Immature natural killer cell (primary cell): ENCODE measurements around the gene TGFB2. TPM values are rescaled to one million over a fixed set of nuclear protein-coding genes. Genes with fewer than 3 reads are reported as not detected.

ENCODE experiments used
- DNase-seq, 3 donors: peaks; one replicate each; pipeline ENCODE4 v3.0.0; 2022; ENCODE audit warnings: mixed read lengths in 1 of 3
- H3K27ac Mint-ChIP-seq, 6 donors: one replicate each; pipeline ENCODE4 v1.8.0; 2020; ENCODE audit warnings: mixed read lengths in 6 of 6, mild to moderate bottlenecking in 5 of 6, inconsistent platforms in 4 of 6, moderate library complexity in 3 of 6
- H3K27me3 Mint-ChIP-seq, 3 donors: one replicate each; pipeline ENCODE4 v1.8.0; 2020 to 2021; ENCODE audit warnings: low read depth in 3 of 3, mild to moderate bottlenecking in 3 of 3, mixed read lengths in 3 of 3, moderate library complexity in 3 of 3, inconsistent platforms in 1 of 3
- H3K36me3 Mint-ChIP-seq, 3 donors: one replicate each; pipeline ENCODE4 v1.8.0; 2020; ENCODE audit warnings: mixed read lengths in 3 of 3, inconsistent platforms in 2 of 3, mild to moderate bottlenecking in 2 of 3
- H3K4me1 Mint-ChIP-seq, 2 donors: one replicate each; pipeline ENCODE4 v1.8.0; 2020; ENCODE audit warnings: inconsistent platforms in 2 of 2, mild to moderate bottlenecking in 2 of 2, mixed read lengths in 2 of 2, moderate library complexity in 1 of 2
- H3K4me3 Mint-ChIP-seq, 5 donors: one replicate each; pipeline ENCODE4 v1.8.0; 2020; ENCODE audit warnings: mild to moderate bottlenecking in 5 of 5, mixed read lengths in 5 of 5, inconsistent platforms in 3 of 5, moderate library complexity in 3 of 5
- H3K9me3 Mint-ChIP-seq, 6 donors: one replicate each; pipeline ENCODE4 v1.8.0; 2020; ENCODE audit warnings: mild to moderate bottlenecking in 6 of 6, mixed read lengths in 6 of 6, inconsistent platforms in 4 of 6, moderate library complexity in 3 of 6
- polyA plus RNA-seq, 3 donors: library from polyadenylated mRNA; unstranded; fragments of 300-500 nt; fragmentation: Illumina TruSeq; gene quantifications; one replicate each; pipeline ENCODE4 v1.2.3, GENCODE V29; 2021

Gene TGFB2
- polyA plus RNA-seq, 3 donors from 2014 or later = 0.07 TPM; not detected in 2

DNA sequence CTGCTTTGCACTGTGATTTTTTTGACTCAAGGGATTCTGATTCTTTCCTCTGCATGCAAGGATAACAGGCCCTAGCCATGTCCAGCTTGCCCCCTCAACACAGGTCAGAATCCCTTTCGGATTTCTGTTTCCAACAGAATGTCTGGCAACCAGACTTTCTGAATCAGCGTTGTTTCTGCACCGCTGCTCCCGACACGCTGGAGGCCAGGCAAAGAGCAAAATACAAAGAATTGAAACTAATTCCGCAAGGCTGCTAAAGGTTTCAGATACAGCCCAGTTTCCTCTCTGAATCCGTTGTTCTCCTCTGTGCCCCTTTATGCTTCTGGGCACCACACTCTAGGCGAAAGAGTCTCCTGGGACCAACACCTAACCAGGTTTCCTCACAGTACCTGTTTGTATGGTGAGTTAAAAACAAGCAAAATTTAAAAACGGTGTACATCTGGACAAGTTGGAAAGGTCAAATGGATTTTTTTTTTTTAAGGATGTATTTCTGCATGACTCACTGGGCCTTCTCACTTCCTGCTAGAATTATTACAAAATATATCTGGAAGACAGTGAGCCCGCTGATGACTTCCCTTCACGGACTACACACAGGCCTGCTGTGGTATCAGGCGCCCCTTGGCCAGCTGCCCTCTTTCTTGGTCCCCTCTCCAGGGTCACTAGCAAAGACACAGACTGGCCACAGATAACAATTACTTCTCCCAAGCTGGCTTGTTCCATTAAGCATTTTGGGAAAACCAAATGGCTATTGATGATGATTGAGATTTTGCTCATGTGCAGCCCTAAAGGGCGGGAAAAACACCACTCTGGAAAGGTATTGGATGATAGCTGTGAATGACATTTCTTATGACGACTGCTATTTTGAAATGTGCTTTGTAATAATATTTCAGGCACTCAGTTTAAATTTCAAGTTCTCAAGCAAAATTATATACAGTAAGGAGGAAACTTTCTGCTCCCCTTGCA, 118.3 kb downstream of the TGFB2 start:
- peaks cover 0 to 5% (median 1%) of the 10 kb centered on the region in 3 donors for H3K27me3 Mint-ChIP-seq
- H3K4me1 Mint-ChIP-seq = no peaks in the 10 kb centered on the region
- H3K9me3 Mint-ChIP-seq = peaks cover 0 to 2% (median 0%) of the 10 kb centered on the region in 6 donors
- H3K27ac Mint-ChIP-seq = no peak overlapping the region
- no peaks in the 10 kb centered on the region for H3K36me3 Mint-ChIP-seq
- no peak for DNase-seq
- H3K4me3 Mint-ChIP-seq = no peak overlapping the region

DNA sequence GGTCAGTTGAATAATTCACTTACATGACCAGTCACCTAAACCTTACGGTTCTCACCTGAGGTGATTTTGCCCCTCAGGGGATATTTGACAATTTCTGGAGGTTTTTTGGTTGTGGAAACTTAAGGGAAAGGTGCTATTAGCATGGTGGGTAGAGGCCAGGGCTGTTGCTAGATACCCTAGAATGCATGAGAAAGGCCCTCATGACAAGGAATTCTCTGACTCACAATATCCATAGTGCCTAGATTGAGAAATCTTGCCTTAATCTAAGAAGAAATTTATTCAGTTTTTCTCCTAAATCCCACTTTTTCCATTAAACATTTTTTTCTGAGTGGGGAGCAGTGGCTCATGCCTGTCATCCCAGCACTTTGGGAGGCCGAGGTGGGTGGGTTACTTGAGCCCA, 119.7 kb downstream of the TGFB2 start:
- H3K27me3 Mint-ChIP-seq = peaks cover 0 to 5% (median 0%) of the 10 kb centered on the region in 3 donors
- H3K4me3 Mint-ChIP-seq = no peak overlapping the region
- H3K4me1 Mint-ChIP-seq = no peaks in the 10 kb centered on the region
- H3K9me3 Mint-ChIP-seq = peaks cover 0 to 4% (median 0%) of the 10 kb centered on the region in 6 donors
- H3K27ac Mint-ChIP-seq = no peak overlapping the region
- no peak for DNase-seq
- no peaks in the 10 kb centered on the region for H3K36me3 Mint-ChIP-seq

DNA sequence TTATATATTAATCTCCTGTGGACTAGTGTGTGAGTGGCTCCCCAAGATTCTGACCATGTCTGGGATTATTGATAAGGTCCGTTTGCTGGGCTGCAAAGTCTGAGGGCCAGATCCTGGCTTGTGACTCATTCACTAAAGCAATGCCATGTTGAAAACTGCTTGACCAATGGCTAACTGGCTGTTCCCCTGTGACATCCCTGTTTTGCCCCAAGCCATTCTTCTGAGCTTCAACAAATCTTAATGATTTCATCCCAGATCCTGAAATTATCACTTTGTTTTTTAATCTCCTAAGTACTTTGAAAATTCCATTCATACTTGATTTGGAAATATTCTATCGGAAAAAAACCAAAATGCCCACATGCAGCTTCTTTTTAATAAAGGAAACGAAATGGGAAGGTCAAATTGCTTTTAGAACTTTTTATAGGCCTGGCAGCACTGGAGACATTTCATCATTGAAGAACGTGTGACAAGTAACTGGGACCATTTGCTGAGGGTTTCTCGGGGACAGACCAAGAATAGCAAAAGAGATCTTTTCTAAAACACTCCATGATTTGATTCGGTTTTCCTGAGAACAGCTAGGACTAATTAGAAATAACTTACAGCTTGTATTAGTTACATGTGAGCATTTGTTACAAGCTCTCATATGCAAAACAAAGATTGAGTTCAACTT, 121.3 kb downstream of the TGFB2 start:
- no peak overlapping the region for H3K27ac Mint-ChIP-seq
- H3K27me3 Mint-ChIP-seq = peaks cover 0 to 5% (median 0%) of the 10 kb centered on the region in 3 donors
- H3K9me3 Mint-ChIP-seq = peaks cover 0 to 4% (median 0%) of the 10 kb centered on the region in 6 donors

DNA sequence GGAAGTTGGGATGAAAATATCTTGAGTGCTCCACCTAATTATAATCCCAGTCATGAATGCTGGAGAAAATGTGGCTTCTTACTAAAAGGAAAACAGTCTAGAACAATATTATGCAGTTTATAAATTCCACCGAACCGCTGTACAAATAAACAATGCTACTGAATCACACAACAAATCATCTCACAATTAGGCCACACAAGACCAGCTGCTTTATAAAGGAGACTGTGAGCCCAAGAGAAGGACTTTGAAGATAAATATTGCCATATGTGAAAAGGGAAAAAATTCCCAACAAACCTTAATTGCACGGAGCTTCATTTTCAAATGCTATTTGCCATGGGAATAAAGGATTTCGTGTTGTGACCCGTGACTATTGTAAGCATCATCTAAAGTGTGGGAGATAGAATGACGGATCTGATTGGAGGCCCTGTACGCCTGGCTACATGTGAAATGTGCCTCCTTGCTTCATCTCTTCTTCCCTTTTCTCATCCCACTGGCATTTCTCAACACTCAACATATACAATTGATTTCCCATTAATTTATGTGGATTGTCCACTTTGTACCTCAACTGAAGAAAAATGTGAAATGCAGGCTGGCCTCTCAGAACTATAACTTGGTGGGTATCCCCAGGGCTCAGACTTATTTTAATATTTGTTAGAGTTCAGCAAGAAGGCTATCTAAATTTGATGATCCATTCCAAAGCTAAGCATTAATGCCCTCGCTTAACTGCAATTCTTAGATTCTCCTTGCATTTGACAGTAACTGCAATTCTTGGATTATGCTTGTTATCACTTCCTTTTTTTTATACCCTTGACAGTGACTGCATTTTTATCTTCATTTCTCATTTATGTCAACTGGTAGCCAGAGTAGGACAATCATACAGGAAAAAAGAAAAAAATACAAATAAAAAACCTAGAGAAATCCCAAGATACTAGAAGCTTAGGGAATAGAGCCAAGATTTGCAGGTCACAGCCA, 122.3 kb downstream of the TGFB2 start:
- Mint-ChIP-seq H3K9me3 (peaks cover 0 to 4% (median 0%) of the 10 kb centered on the region in 6 donors), H3K27ac (no peak overlapping the region), H3K4me3 (no peak overlapping the region), H3K27me3 (peaks cover 0 to 5% (median 0%) of the 10 kb centered on the region in 3 donors), H3K4me1 (no peaks in the 10 kb centered on the region), H3K36me3 (no peaks in the 10 kb centered on the region)
- no peak for DNase-seq

More for the DNA sequence above, 121.3 kb downstream of the TGFB2 start:
- no peak for DNase-seq
- Mint-ChIP-seq H3K4me1 (no peaks in the 10 kb centered on the region), H3K36me3 (no peaks in the 10 kb centered on the region), H3K4me3 (no peak overlapping the region)

DNA sequence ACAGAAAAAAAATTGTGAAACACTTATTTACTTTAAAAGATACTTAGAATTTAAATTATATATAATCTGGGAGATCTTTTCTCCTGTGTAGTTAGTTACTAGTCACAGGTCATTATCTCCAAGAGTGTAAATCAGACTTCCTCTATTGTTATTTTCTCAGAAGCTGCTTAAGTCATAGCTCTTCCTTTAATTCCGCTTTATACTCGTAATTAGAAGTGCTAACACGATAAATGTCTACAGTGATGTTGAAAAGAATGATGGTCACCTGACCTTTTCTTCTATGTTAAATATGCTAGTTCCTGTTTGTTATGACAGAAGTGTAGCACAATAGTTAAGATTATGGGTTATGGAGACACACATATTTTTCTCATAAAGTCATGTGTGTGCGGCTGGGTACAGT, 123.6 kb downstream of the TGFB2 start:
- no peak for DNase-seq
- Mint-ChIP-seq H3K27me3 (peaks cover 0 to 5% (median 0%) of the 10 kb centered on the region in 3 donors), H3K27ac (no peak overlapping the region), H3K9me3 (peaks cover 0 to 4% (median 0%) of the 10 kb centered on the region in 6 donors), H3K4me1 (no peaks in the 10 kb centered on the region), H3K36me3 (no peaks in the 10 kb centered on the region), H3K4me3 (no peak overlapping the region)

DNA sequence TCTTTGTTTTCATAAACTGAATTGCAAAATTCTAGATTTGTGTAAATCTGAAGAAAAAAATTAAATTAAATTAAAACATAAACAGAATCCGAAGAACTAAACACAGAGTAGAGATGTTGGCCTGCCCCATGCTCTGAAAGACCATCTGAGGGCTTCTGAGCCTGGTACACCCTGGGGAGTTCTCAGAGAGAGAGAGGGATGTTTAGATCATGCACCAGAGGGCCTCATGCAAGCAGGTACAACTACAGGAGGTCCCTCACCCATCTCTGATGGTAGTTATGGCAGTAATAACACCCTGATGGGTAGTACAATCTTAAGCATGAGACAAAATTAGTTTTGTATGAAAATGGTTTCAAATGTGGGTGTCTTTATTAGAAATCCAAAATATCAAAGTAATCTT, 127.7 kb downstream of the TGFB2 start:
- Mint-ChIP-seq H3K27me3 (peaks cover 0 to 2% (median 0%) of the 10 kb centered on the region in 3 donors), H3K4me1 (peaks cover 0 to 5% of the 10 kb centered on the region in 2 donors), H3K4me3 (no peak overlapping the region), H3K36me3 (no peaks in the 10 kb centered on the region), H3K9me3 (peaks cover 0 to 9% (median 4%) of the 10 kb centered on the region in 6 donors), H3K27ac (no peak overlapping the region)
- no peak for DNase-seq

DNA sequence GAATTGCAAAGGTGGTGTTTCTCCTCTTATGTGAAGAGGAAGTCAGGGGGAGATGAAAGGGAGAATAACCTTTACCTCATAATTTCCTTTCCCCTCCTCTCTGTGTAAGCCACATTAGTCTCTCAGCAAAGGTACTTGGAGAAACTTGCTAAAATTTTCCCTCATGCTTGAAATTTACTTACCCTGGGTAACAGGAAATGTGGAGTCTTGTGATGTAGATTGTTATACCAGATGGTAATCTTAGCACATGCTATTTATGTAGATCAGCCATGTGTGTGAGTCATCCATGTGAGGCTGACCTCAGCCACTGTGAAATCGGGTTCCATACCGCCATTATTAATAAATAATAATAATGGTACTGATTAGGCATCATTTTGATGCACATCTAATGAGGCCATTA, 128.4 kb downstream of the TGFB2 start:
- Mint-ChIP-seq H3K9me3 (peaks cover 0 to 9% (median 4%) of the 10 kb centered on the region in 6 donors), H3K4me3 (no peak overlapping the region), H3K27ac (no peak overlapping the region), H3K27me3 (peaks cover 0 to 2% (median 0%) of the 10 kb centered on the region in 3 donors), H3K36me3 (no peaks in the 10 kb centered on the region), H3K4me1 (peaks cover 0 to 5% of the 10 kb centered on the region in 2 donors)
- no peak for DNase-seq

DNA sequence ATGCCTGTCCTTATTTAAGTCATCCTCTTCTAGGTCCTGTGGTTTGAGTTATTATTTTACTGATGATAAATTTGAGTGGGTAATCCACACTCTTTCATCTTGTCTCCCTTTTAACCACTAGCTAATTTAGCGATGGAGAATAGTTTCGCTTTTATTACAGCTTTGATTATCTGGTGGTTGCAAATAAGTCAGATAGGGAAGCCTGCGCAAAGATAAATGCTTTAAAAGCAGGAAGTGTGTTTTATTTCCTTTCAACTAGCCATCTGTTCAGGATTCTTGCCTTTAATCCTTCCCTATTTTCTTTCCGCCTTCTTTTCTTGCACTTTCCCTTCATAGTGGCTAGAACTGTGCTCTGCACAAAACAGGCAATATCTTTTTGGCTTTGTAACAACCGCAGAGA, 129.0 kb downstream of the TGFB2 start:
- Mint-ChIP-seq H3K27ac (no peak overlapping the region), H3K9me3 (peaks cover 0 to 7% (median 4%) of the 10 kb centered on the region in 6 donors), H3K36me3 (no peaks in the 10 kb centered on the region), H3K4me3 (no peak overlapping the region), H3K27me3 (peaks cover 0 to 2% (median 0%) of the 10 kb centered on the region in 3 donors), H3K4me1 (peaks cover 0 to 5% of the 10 kb centered on the region in 2 donors)
- DNase-seq = no peak

DNA sequence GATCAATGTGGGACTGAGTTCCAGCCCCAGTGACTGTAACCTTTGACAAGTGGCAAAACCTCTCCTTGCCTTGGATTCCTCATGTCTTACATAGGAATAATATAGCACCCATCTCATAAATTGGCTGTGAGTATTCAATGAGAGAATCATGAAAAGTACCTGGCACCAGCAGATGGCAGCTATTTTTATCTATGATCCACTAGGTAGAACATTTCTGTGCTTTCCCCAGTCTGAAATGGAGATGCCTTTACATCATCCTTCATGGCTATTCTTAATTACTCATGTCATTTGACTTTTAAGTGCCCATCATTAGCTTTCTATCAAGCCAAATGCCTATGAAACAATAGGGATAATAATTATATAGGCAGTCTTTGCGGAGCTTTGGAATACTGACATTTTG, 130.1 kb downstream of the TGFB2 start:
- peaks cover 0 to 14% (median 4%) of the 10 kb centered on the region in 6 donors for H3K9me3 Mint-ChIP-seq
- no peak overlapping the region for H3K4me3 Mint-ChIP-seq
- no peak overlapping the region for H3K27ac Mint-ChIP-seq
- peaks cover 0 to 5% of the 10 kb centered on the region in 2 donors for H3K4me1 Mint-ChIP-seq
- H3K27me3 Mint-ChIP-seq = peaks cover 0 to 2% (median 0%) of the 10 kb centered on the region in 3 donors
- H3K36me3 Mint-ChIP-seq = no peaks in the 10 kb centered on the region
- DNase-seq = no peak

DNA sequence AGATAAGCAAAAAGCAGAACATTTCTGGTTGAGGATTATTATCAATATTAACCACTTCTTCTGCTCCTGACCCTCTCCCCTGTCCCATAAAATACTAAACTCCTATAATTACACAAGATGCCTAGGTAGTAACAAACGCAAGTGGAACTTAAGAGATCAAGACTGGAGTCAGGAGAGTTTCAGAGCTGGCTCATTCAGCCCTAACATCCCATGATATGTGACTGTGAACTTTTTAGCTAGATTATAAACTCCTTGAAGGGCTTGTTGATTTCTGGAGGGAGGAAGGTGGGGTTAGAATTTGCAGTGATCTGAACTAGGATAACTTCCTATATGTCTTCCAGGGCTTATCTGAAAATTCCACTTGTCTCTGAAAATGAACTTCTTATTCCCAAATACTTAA, 130.6 kb downstream of the TGFB2 start:
- peaks cover 0 to 17% (median 4%) of the 10 kb centered on the region in 6 donors for H3K9me3 Mint-ChIP-seq
- H3K36me3 Mint-ChIP-seq = no peaks in the 10 kb centered on the region
- H3K4me3 Mint-ChIP-seq = no peak overlapping the region
- H3K27ac Mint-ChIP-seq = no peak overlapping the region
- H3K4me1 Mint-ChIP-seq = peaks cover 0 to 5% of the 10 kb centered on the region in 2 donors
- no peak for DNase-seq
- peaks cover 0 to 2% (median 0%) of the 10 kb centered on the region in 3 donors for H3K27me3 Mint-ChIP-seq

DNA sequence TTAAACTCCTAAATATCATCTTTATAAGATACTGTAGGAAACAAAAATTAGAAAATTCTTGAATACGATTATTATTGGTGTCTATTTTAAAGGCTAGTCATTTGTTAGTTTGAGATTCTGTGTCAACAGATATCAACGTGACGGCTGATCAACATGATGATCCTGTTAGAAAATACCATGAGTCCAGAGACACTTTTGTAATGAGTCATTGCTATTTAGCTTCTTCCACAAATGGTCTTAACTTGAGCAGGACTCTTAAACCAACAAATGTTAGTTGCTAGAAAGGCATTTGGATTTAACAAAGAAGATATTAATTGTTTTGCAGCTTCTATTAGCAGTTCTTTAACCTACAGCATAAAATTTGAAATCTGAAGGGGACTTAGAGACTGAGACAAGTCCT, 131.2 kb downstream of the TGFB2 start:
- no peak for DNase-seq
- Mint-ChIP-seq H3K27ac (no peak overlapping the region), H3K4me3 (no peak overlapping the region), H3K27me3 (peaks cover 0 to 2% (median 0%) of the 10 kb centered on the region in 3 donors), H3K9me3 (peaks cover 0 to 17% (median 4%) of the 10 kb centered on the region in 6 donors), H3K4me1 (peaks cover 0 to 5% of the 10 kb centered on the region in 2 donors), H3K36me3 (no peaks in the 10 kb centered on the region)

DNA sequence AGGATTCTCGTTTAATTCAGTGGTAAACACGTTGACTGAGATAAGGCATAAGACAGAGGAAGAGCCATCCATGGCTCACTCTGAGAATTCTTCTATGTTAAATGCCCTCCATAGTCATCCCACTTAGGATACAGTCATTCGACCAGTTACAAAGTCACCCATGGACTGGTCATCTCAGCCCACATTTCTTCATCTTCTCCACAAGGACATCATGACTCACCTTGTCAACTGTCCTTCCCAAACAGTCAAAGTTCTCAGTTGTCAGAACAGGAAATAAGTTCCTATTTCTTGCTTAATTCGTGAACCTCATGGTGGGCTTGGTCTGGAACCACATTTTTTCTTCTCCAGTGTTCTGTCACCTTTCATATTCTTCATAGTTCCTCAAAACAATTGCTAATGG, 133.2 kb downstream of the TGFB2 start:
- DNase-seq = no peak
- peaks cover 0 to 2% (median 0%) of the 10 kb centered on the region in 3 donors for H3K27me3 Mint-ChIP-seq
- H3K36me3 Mint-ChIP-seq = no peaks in the 10 kb centered on the region
- H3K4me1 Mint-ChIP-seq = peaks cover 0 to 5% of the 10 kb centered on the region in 2 donors
- H3K9me3 Mint-ChIP-seq = peaks cover 0 to 17% (median 4%) of the 10 kb centered on the region in 6 donors
- H3K27ac Mint-ChIP-seq = no peak overlapping the region
- H3K4me3 Mint-ChIP-seq = no peak overlapping the region
